CD8-positive, alpha-beta memory T cell (primary cell): ENCODE results near the gene AK9. TPM values are rescaled to one million over a fixed set of nuclear protein-coding genes. Genes with fewer than 3 reads are reported as not detected.
"Not testable (repeated sequence)": the region's sequence is repeated elsewhere in the genome, so short reads cannot be mapped to it uniquely, and the experiment has no call there.

ENCODE experiments used
- CTCF ChIA-PET: fragments of 350-600 bp; sonication (Branson Sonifier 250); formaldehyde crosslinking; loops from one replicate; lab custom pipeline; 2021; ENCODE audit warnings: antibody characterized with exemption; lab: Charles Lee
- POLR2A ChIA-PET: fragments of 350-600 bp; sonication (Branson Sonifier 250); formaldehyde crosslinking; loops from one replicate; lab custom pipeline; 2021; ENCODE audit warnings: antibody characterized with exemption; lab: Charles Lee
- DNase-seq, 5 donors: peaks; one replicate each; pipeline versions ENCODE4 v3.0.0 to v3.0.0-alpha.2; 2020 to 2022; ENCODE audit warnings: mixed read lengths in 1 of 5
- H3K27ac ChIP-seq: one replicate; pipeline ENCODE4 v1.7.0; 2013; ENCODE audit warnings: low read depth, mild to moderate bottlenecking, low read length, moderate library complexity
- H3K27me3 ChIP-seq: 2 replicates; pipeline ENCODE4 v1.7.0; 2013; ENCODE audit warnings: low read length, mild to moderate bottlenecking; ENCODE audit not compliant: insufficient read depth, poor library complexity, severe bottlenecking
- H3K36me3 ChIP-seq: 2 replicates; pipeline ENCODE4 v1.7.0; 2013; ENCODE audit warnings: mild to moderate bottlenecking, low read length, moderate library complexity; ENCODE audit not compliant: insufficient read depth
- H3K4me1 ChIP-seq: 2 replicates; pipeline ENCODE4 v1.7.0; 2013; ENCODE audit warnings: mild to moderate bottlenecking, low read length, moderate library complexity; ENCODE audit not compliant: insufficient read depth
- H3K4me3 ChIP-seq: 2 replicates; pipeline ENCODE4 v1.7.0; 2013; ENCODE audit warnings: mild to moderate bottlenecking, low read length
- H3K9me3 ChIP-seq: 2 replicates; pipeline ENCODE4 v1.7.0; 2013; ENCODE audit warnings: mild to moderate bottlenecking, low read length
- H3K27ac Mint-ChIP-seq, 8 donors: one replicate each; pipeline ENCODE4 v1.8.0; 2020 to 2021; ENCODE audit warnings: mixed read lengths in 8 of 8, mild to moderate bottlenecking in 6 of 8, inconsistent platforms in 3 of 8, moderate library complexity in 3 of 8
- H3K27me3 Mint-ChIP-seq, 2 donors: one replicate each; pipeline ENCODE4 v1.8.0; 2020 to 2021; ENCODE audit warnings: mixed read lengths in 2 of 2, mild to moderate bottlenecking in 1 of 2, moderate library complexity in 1 of 2
- H3K36me3 Mint-ChIP-seq, 3 donors: one replicate each; pipeline ENCODE4 v1.8.0; 2020 to 2021; ENCODE audit warnings: mixed read lengths in 3 of 3, inconsistent platforms in 1 of 3, mild to moderate bottlenecking in 1 of 3
- H3K4me1 Mint-ChIP-seq, 3 donors: one replicate each; pipeline ENCODE4 v1.8.0; 2020 to 2021; ENCODE audit warnings: mixed read lengths in 3 of 3, inconsistent platforms in 1 of 3, mild to moderate bottlenecking in 1 of 3
- H3K4me3 Mint-ChIP-seq, 7 donors: one replicate each; pipeline ENCODE4 v1.8.0; 2020 to 2021; ENCODE audit warnings: mixed read lengths in 7 of 7, mild to moderate bottlenecking in 6 of 7, moderate library complexity in 4 of 7, inconsistent platforms in 2 of 7
- H3K9me3 Mint-ChIP-seq, 5 donors: one replicate each; pipeline ENCODE4 v1.8.0; 2020 to 2022; ENCODE audit warnings: mixed read lengths in 5 of 5, mild to moderate bottlenecking in 3 of 5, moderate library complexity in 2 of 5, inconsistent platforms in 1 of 5
- polyA plus RNA-seq: library from polyadenylated mRNA; unstranded; fragments of 300-500 nt; fragmentation: Illumina TruSeq; gene quantifications from one replicate; pipeline ENCODE4 v1.2.3, GENCODE V29; 2021
- total RNA-seq, 2 experiments: library from RNA; stranded (reverse); gene quantifications; one replicate each; pipeline ENCODE4 v1.2.3, GENCODE V29; 2021

The AK9 gene
- total and polyA plus RNA-seq, 3 experiments from 2014 or later = 5.1 to 6.8 (median 5.6) TPM

- H3K27me3 Mint-ChIP-seq = no peaks in the 10 kb centered on the region
- POLR2A ChIA-PET = no interaction called here
- Histone ChIP-seq H3K9me3 (no peaks in the 10 kb centered on the region), H3K4me3 (no peak overlapping the region), H3K27me3 (no peaks in the 10 kb centered on the region), H3K36me3 (no peaks in the 10 kb centered on the region), H3K27ac (no peak overlapping the region), H3K4me1 (no peaks in the 10 kb centered on the region)
- peak overlapping the region in 1 of 8 donors; percentile 94 for H3K27ac Mint-ChIP-seq
- H3K4me3 Mint-ChIP-seq = no peak overlapping the region
- peaks cover 8 to 32% (median 13%) of the 10 kb centered on the region in 3 donors for H3K36me3 Mint-ChIP-seq
- no peak for DNase-seq
- CTCF ChIA-PET = no interaction called here
- peaks cover 0 to 28% (median 19%) of the 10 kb centered on the region in 3 donors for H3K4me1 Mint-ChIP-seq
- no peaks in the 10 kb centered on the region for H3K9me3 Mint-ChIP-seq
Measured at GRCh38 chr6:109713097-109713496, 22.1 kb upstream of the AK9 start.

- CTCF ChIA-PET = interaction anchor here (0.6 to 1.1 kb wide), 2 partner anchors 331 to 332 kb away, joined by 3 to 4 read pairs; no protein-coding TSS in a partner anchor
- DNase-seq, H3K4me3 ChIP-seq, H3K27ac ChIP-seq, H3K27me3 ChIP-seq, H3K36me3 ChIP-seq, H3K4me1 ChIP-seq, H3K27ac Mint-ChIP-seq, H3K9me3 Mint-ChIP-seq, H3K27me3 Mint-ChIP-seq, H3K9me3 ChIP-seq, POLR2A ChIA-PET, H3K4me3 Mint-ChIP-seq: not testable (repeated sequence)
- Mint-ChIP-seq H3K36me3 (peaks cover 6 to 14% (median 7%) of the 10 kb centered on the region in 3 donors), H3K4me1 (peaks cover 10 to 47% (median 34%) of the 10 kb centered on the region in 3 donors)
Measured at GRCh38 chr6:109708099-109708498, 17.1 kb upstream of the AK9 start.

- CTCF ChIA-PET = interaction anchor here (1.7 to 6.8 kb wide), 2 partner anchors 15 to 333 kb away, joined by 10 to 76 read pairs; partner anchors contain the start of genes AK9 and FIG4
Measured at GRCh38 chr6:109706513-109706912, 15.5 kb upstream of the AK9 start.

DNA sequence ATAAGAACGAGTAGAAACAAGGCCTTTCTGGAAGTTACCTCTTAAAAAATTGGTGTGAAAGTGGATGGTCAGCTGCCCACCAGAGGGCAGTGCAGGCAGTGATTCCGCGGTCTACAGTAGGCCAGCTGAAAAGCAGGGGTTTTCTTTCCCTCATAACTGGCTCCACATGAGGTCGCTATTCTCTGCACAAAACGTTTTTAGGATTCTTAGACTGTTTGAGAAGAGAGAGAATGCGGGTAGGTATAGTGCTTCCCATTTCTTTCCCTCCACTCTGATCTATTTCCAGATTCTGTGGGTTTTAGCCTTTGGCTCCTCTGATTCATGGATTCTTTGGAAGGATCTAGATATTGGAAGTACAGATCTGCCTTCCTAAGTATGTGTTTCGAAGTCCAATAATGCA is 14.3 kb upstream of the AK9 start:
- H3K9me3 Mint-ChIP-seq = no peaks in the 10 kb centered on the region
- ChIA-PET CTCF (interaction anchor here (0.9 to 6.8 kb wide), 6 partner anchors 9 to 687 kb away, joined by 6 to 76 read pairs (median 10); partner anchors contain the start of genes AK9 and FIG4), POLR2A (no interaction called here)
- peaks cover 24 to 32% (median 24%) of the 10 kb centered on the region in 3 donors for H3K4me1 Mint-ChIP-seq
- Histone ChIP-seq H3K27me3 (no peaks in the 10 kb centered on the region), H3K36me3 (no peaks in the 10 kb centered on the region), H3K27ac (no peak overlapping the region), H3K9me3 (no peaks in the 10 kb centered on the region), H3K4me3 (no peak overlapping the region), H3K4me1 (no peaks in the 10 kb centered on the region)
- peak; percentile 38 to 79 (median 66) for DNase-seq
- peak overlapping the region in 2 of 8 donors; percentile 12 to 37 for H3K27ac Mint-ChIP-seq
- peaks cover 5 to 14% (median 6%) of the 10 kb centered on the region in 3 donors for H3K36me3 Mint-ChIP-seq
- H3K27me3 Mint-ChIP-seq = no peaks in the 10 kb centered on the region
- H3K4me3 Mint-ChIP-seq = no peak overlapping the region

More at GRCh38 chr6:109706513-109706912, 15.5 kb upstream of the AK9 start:
- Mint-ChIP-seq H3K4me3 (peak overlapping the region in 5 of 7 donors; percentile 1 to 60 (median 33)), H3K4me1 (peaks cover 19 to 37% (median 28%) of the 10 kb centered on the region in 3 donors), H3K27ac (peak overlapping the region in 7 of 8 donors; percentile 1 to 76 (median 51)), H3K36me3 (peaks cover 5 to 14% (median 6%) of the 10 kb centered on the region in 3 donors), H3K27me3 (no peaks in the 10 kb centered on the region), H3K9me3 (no peaks in the 10 kb centered on the region)
- no peaks in the 10 kb centered on the region for H3K9me3 ChIP-seq
- POLR2A ChIA-PET = no interaction called here
- H3K4me1 ChIP-seq = no peaks in the 10 kb centered on the region
- H3K27ac ChIP-seq = no peak overlapping the region
- H3K27me3 ChIP-seq = no peaks in the 10 kb centered on the region
- DNase-seq = no peak
- no peaks in the 10 kb centered on the region for H3K36me3 ChIP-seq
- no peak overlapping the region for H3K4me3 ChIP-seq

GRCh38 chr6:109702791-109703190 is 11.8 kb upstream of the AK9 start:
- Histone ChIP-seq H3K4me3 (no peak overlapping the region), H3K27ac (no peak overlapping the region), H3K4me1 (no peaks in the 10 kb centered on the region), H3K9me3 (no peaks in the 10 kb centered on the region), H3K27me3 (no peaks in the 10 kb centered on the region), H3K36me3 (no peaks in the 10 kb centered on the region)
- peaks cover 20 to 27% (median 24%) of the 10 kb centered on the region in 3 donors for H3K4me1 Mint-ChIP-seq
- H3K36me3 Mint-ChIP-seq = peaks cover 0 to 3% (median 3%) of the 10 kb centered on the region in 3 donors
- POLR2A ChIA-PET = no interaction called here
- DNase-seq = no peak
- no peaks in the 10 kb centered on the region for H3K27me3 Mint-ChIP-seq
- no peaks in the 10 kb centered on the region for H3K9me3 Mint-ChIP-seq
- no peak overlapping the region for H3K4me3 Mint-ChIP-seq
- H3K27ac Mint-ChIP-seq = peak overlapping the region in 2 of 8 donors; percentile 15 to 43
- CTCF ChIA-PET = interaction anchor here (3.4 to 6.8 kb wide), 2 partner anchors 15 to 336 kb away, joined by 12 to 76 read pairs; no protein-coding TSS in a partner anchor

GRCh38 chr6:109701774-109702173 is 10.8 kb upstream of the AK9 start:
- H3K36me3 Mint-ChIP-seq = peaks cover 0 to 3% (median 3%) of the 10 kb centered on the region in 3 donors
- H3K9me3 Mint-ChIP-seq = no peaks in the 10 kb centered on the region
- no peaks in the 10 kb centered on the region for H3K27me3 ChIP-seq
- H3K27ac Mint-ChIP-seq = peak overlapping the region in 2 of 8 donors; percentile 15 to 21
- CTCF ChIA-PET = interaction anchor here (3.4 to 6.8 kb wide), 2 partner anchors 14 to 337 kb away, joined by 12 to 76 read pairs; no protein-coding TSS in a partner anchor
- POLR2A ChIA-PET = interaction anchor here (1.0 kb wide), 1 partner anchor 10 kb away, joined by 3 read pairs; the partner anchor contains the start of genes AK9 and FIG4
- H3K9me3 ChIP-seq = no peaks in the 10 kb centered on the region
- H3K4me1 Mint-ChIP-seq = peaks cover 17 to 24% (median 21%) of the 10 kb centered on the region in 3 donors
- no peak overlapping the region for H3K27ac ChIP-seq
- H3K4me3 Mint-ChIP-seq = no peak overlapping the region
- no peak for DNase-seq
- no peaks in the 10 kb centered on the region for H3K4me1 ChIP-seq
- H3K36me3 ChIP-seq = no peaks in the 10 kb centered on the region
- no peaks in the 10 kb centered on the region for H3K27me3 Mint-ChIP-seq
- no peak overlapping the region for H3K4me3 ChIP-seq

GRCh38 chr6:109701221-109701620 is 10.2 kb upstream of the AK9 start:
- no peak overlapping the region for H3K27ac Mint-ChIP-seq
- no peaks in the 10 kb centered on the region for H3K36me3 ChIP-seq
- ChIA-PET CTCF (interaction anchor here (0.5 to 6.8 kb wide), 4 partner anchors 10 to 1488 kb away, joined by 3 to 76 read pairs (median 8); partner anchors contain the start of gene FIG4), POLR2A (interaction anchor here (1.0 kb wide), 1 partner anchor 10 kb away, joined by 3 read pairs; the partner anchor contains the start of genes AK9 and FIG4)
- no peaks in the 10 kb centered on the region for H3K9me3 ChIP-seq
- H3K27me3 ChIP-seq = no peaks in the 10 kb centered on the region
- no peak overlapping the region for H3K4me3 ChIP-seq
- no peak overlapping the region for H3K27ac ChIP-seq
- no peaks in the 10 kb centered on the region for H3K4me1 ChIP-seq
- H3K36me3 Mint-ChIP-seq = peaks cover under 1 to 6% (median 3%) of the 10 kb centered on the region in 3 donors
- no peak overlapping the region for H3K4me3 Mint-ChIP-seq
- no peak for DNase-seq
- H3K4me1 Mint-ChIP-seq = peaks cover 12 to 18% (median 16%) of the 10 kb centered on the region in 3 donors
- H3K27me3 Mint-ChIP-seq = no peaks in the 10 kb centered on the region
- peaks cover 0 to 2% (median 0%) of the 10 kb centered on the region in 5 donors for H3K9me3 Mint-ChIP-seq

DNA sequence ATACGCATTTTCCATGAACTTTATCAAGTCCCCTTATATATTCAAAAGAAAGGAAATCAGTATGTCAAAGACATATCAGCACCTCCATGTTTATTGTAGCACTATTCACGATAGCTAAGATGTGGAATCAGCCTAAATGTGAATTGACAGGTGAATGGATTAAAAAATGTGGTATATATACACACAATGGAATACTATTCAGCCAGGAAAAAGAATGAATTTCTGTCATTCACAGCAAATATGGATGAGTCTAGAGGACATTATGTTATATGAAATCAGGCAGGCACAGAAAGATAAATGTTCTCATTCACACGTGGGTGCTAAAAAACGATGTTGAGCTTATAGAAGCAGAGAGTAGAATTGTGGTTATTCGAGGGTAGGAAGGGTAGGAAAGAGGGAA is 5.4 kb upstream of the AK9 start:
- Histone ChIP-seq H3K9me3 (no peaks in the 10 kb centered on the region), H3K36me3 (no peaks in the 10 kb centered on the region), H3K27ac (no peak overlapping the region), H3K4me1 (peaks cover 11% of the 10 kb centered on the region), H3K4me3 (no peak overlapping the region), H3K27me3 (no peaks in the 10 kb centered on the region)
- Mint-ChIP-seq H3K9me3 (peaks cover 0 to 8% (median 0%) of the 10 kb centered on the region in 5 donors), H3K27ac (no peak overlapping the region), H3K4me1 (peaks cover 13 to 32% (median 23%) of the 10 kb centered on the region in 3 donors), H3K27me3 (no peaks in the 10 kb centered on the region), H3K36me3 (peaks cover 5 to 11% (median 8%) of the 10 kb centered on the region in 3 donors), H3K4me3 (peak overlapping the region in 1 of 7 donors; percentile 67)
- ChIA-PET CTCF (interaction anchor here (1.6 kb wide), 1 partner anchor 343 kb away, joined by 4 read pairs; no protein-coding TSS in a partner anchor), POLR2A (no interaction called here)
- DNase-seq = no peak
